A549 treated with CpdA at 1 μM for 4 hours (cell line): ENCODE results near the gene PPP1CA. TPM values are rescaled to one million over a fixed set of nuclear protein-coding genes. Genes with fewer than 3 reads are reported as not detected.

ENCODE experiments used
- total RNA-seq: library from RNA; stranded (reverse); fragments of 200-300 nt; extraction: Qiagen RNA extraction; gene quantifications from 5 replicates; pipeline ENCODE4 v1.2.3, GENCODE V29; 2022; ENCODE audit warnings: low read depth

PPP1CA gene
- 272 to 298 TPM (median 294 TPM) in 5 replicates for total RNA-seq

DNA sequence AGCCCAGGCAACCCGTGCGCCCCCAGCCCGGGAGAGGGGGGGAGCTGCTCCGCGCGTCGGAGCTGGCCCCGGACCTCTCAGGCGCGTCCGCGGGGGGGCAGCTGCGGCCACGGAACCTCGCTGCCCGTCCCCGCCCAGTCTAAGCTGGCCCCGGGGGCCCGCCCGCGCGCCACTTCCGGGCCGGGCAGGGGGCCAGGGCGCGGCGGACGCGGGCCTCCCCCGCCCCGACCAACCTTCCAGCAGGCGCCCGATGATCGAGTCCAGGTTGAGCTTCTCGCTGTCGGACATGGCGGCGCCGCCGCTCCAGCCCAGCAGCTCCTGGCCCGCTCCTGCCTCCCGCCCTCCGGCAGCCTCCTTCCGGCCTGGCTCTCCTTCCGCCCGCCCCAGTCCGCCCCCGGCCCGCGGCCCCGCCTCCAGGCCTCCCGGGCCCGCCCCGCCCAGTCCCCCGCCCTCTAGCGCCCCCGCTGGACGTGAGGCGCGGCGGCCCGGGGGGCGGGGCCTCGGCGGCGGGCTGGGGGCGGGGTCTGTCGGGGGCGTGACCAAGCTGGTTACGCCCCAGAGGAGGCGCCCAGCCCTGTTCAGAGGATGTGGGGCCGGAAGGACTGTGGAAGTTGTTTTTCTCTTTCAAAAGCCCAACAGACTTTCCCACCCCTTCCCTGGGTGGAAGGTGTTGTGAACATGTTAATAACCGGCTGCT, at the start of gene PPP1CA:
Gene PPP1CA (minus strand): TSS at position 364 of the 697 bp plus-strand sequence. CDS start 76 bp downstream, at position 288.

DNA sequence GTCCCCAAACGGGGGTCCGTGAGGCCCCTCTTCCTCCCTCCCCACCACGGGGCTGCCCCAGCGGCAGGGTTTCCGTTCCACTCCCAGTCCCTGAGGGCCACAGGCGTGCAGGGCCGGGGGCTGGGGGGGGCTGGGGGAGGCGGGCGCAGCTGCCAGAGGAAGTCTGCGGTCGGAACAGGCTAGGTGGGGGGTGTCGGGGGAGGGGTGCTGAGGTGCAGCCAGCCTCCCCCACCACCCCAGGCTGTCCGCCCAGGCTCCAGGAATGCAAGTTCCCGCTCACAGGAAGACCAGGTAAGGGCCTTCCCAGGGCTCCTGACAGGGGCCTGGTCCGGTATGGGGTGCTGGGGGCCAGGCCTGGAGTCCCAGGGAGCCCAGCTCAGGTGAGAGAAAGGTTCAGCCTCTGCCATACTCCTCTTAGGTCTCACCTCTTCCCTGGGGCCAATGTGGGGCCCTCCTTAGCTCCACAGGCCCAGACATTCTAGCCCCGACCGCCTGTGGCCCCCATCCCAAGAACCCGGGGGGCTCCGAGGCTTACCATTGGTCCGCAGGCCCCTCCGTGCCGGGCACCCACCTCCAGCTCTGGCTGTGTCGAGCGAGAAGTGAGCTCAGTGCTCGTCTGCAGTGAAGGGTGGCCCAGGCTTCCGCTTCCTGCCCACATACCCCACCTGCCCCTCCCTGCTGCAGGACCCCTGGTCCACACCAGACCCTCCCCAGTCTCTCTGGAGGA, 35.6 kb upstream of the PPP1CA start, which contains the start of gene PTPRCAP:
Gene PTPRCAP (minus strand): TSS at position 601 of the 727 bp plus-strand sequence. CDS start 63 bp downstream, at position 538.

GRCh38 chr11:67428052-67429001, 26.7 kb upstream of the PPP1CA start, which contains the start of gene RPS6KB2:
Gene RPS6KB2 (plus strand): TSS chr11:67428494. CDS start chr11:67428546, 52 bp downstream.

GRCh38 chr11:67415501-67416304, 14.0 kb upstream of the PPP1CA start, which contains the start of gene CARNS1:
Gene CARNS1 (plus strand): TSS chr11:67415678. CDS start chr11:67416200, 522 bp downstream.

GRCh38 chr11:67391304-67392182, 10.1 kb downstream of the PPP1CA start, which contains the start of gene RAD9A:
Gene RAD9A (plus strand): TSS chr11:67391986. CDS start chr11:67392045, 59 bp downstream.

GRCh38 chr11:67372993-67373647, 28.5 kb downstream of the PPP1CA start, which contains the start of gene CLCF1:
Gene CLCF1 (minus strand): TSS chr11:67373598. CDS start chr11:67373539, 59 bp downstream.

DNA sequence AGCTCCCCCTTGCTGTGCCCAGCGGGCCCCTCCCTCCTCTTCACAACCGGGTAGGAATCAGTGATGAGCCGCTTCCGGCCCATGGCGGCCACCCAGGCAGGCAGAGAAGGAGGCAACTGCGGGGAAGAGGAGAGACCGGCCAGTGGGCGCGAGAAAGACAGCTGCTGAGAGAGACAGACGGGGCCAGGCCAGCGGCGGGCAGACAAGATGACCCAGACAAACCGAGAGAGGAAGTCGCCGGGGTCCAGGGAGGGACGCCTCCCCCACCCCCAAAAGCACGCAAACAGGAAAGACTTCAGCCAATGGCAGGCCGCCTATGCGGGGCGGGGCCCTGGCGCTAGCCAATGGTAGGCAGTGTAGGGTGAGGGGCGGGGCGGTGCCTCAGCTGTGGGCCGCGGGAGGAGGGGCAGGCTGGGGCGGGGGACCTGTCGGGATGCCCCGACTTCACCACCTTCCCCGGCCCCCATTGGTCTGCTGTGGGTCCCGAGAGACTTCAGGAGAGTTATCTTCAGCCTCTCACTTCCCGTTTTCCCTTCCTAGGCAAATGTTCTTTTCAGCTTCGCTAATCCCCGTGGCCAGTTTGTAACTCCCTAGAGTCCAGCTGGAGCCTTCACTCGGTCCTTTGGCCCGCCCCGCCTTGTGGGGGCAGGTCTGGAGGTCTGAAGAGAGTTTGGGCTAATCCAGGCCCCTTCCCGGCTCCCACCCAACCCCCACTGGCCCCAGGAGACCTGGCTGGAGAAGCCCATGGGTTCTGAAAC, 48.2 kb downstream of the PPP1CA start, which contains the start of gene POLD4:
Gene POLD4 (minus strand): TSS at position 230 of the 758 bp plus-strand sequence. CDS start 147 bp downstream, at position 83.

Other genes starting within 250 kb of the PPP1CA start
- gene GRK2, start 135.4 kb downstream of the PPP1CA start, total RNA-seq, result 25.9 to 40.4 TPM (median 37.5 TPM) in 5 replicates
- gene ANKRD13D, start 112.6 kb downstream of the PPP1CA start, total RNA-seq, result 20.0 to 29.6 TPM (median 25.1 TPM) in 5 replicates
- gene SSH3, start 98.3 kb downstream of the PPP1CA start, total RNA-seq, result 16.1 to 33.6 TPM (median 21.4 TPM) in 5 replicates
- 201 to 271 TPM (median 246 TPM) in 5 replicates for gene POLD4, start 48.3 kb downstream of the PPP1CA start, total RNA-seq
- gene CLCF1, start 28.3 kb downstream of the PPP1CA start, total RNA-seq, result 43.7 to 49.7 TPM (median 44.6 TPM) in 5 replicates
- gene RAD9A, start 9.9 kb downstream of the PPP1CA start, total RNA-seq, result 24.4 to 39.1 TPM (median 35.9 TPM) in 5 replicates
- 0.07 to 0.22 TPM in 2 of 5 replicates, not detected in the others for gene TBC1D10C, start 2.2 kb upstream of the PPP1CA start, total RNA-seq
- 0.12 to 0.24 TPM (median 0.16 TPM) in 5 replicates for gene CARNS1, start 13.8 kb upstream of the PPP1CA start, total RNA-seq
- gene RPS6KB2, start 26.6 kb upstream of the PPP1CA start, total RNA-seq, result 38.4 to 52.4 TPM (median 50.5 TPM) in 5 replicates
- gene PTPRCAP, start 35.8 kb upstream of the PPP1CA start, total RNA-seq, result 0.20 to 0.50 TPM (median 0.36 TPM) in 4 of 5 replicates, not detected in the other
- 47.7 to 60.2 TPM (median 56.9 TPM) in 5 replicates for gene CORO1B, start 41.6 kb upstream of the PPP1CA start, total RNA-seq
- gene GPR152, start 50.9 kb upstream of the PPP1CA start, total RNA-seq, result not detected in 5 replicates
- gene CABP4, start 53.5 kb upstream of the PPP1CA start, total RNA-seq, result not detected in 5 replicates
- 42.5 to 61.2 TPM (median 52.1 TPM) in 5 replicates for gene TMEM134, start 67.4 kb upstream of the PPP1CA start, total RNA-seq
- gene AIP, start 81.2 kb upstream of the PPP1CA start, total RNA-seq, result 44.1 to 54.3 TPM (median 48.7 TPM) in 5 replicates
- 41.1 to 63.5 TPM (median 53.4 TPM) in 5 replicates for gene PITPNM1, start 103.5 kb upstream of the PPP1CA start, total RNA-seq
- gene CDK2AP2, start 106.3 kb upstream of the PPP1CA start, total RNA-seq, result 70.1 to 119 TPM (median 105 TPM) in 5 replicates
- not detected in 5 replicates for gene CABP2, start 121.6 kb upstream of the PPP1CA start, total RNA-seq
- gene GSTP1, start 182.0 kb upstream of the PPP1CA start, total RNA-seq, result 1,398 to 1,764 TPM (median 1,658 TPM) in 5 replicates
- gene NDUFV1, start 205.1 kb upstream of the PPP1CA start, total RNA-seq, result 138 to 149 TPM (median 148 TPM) in 5 replicates
- 6.3 to 14.4 TPM (median 12.4 TPM) in 5 replicates for gene NUDT8, start 228.1 kb upstream of the PPP1CA start, total RNA-seq
- not detected in 5 replicates for gene TBX10, start 237.9 kb upstream of the PPP1CA start, total RNA-seq
- 1.3 to 2.1 TPM (median 1.3 TPM) in 5 replicates for gene ACY3, start 248.9 kb upstream of the PPP1CA start, total RNA-seq